ENCODE measurements around the gene LGR6.
"Not testable (repeated sequence)": the region's sequence is repeated elsewhere in the genome, so short reads cannot be mapped to it uniquely, and the experiment has no call there.

Gene LGR6

DNA sequence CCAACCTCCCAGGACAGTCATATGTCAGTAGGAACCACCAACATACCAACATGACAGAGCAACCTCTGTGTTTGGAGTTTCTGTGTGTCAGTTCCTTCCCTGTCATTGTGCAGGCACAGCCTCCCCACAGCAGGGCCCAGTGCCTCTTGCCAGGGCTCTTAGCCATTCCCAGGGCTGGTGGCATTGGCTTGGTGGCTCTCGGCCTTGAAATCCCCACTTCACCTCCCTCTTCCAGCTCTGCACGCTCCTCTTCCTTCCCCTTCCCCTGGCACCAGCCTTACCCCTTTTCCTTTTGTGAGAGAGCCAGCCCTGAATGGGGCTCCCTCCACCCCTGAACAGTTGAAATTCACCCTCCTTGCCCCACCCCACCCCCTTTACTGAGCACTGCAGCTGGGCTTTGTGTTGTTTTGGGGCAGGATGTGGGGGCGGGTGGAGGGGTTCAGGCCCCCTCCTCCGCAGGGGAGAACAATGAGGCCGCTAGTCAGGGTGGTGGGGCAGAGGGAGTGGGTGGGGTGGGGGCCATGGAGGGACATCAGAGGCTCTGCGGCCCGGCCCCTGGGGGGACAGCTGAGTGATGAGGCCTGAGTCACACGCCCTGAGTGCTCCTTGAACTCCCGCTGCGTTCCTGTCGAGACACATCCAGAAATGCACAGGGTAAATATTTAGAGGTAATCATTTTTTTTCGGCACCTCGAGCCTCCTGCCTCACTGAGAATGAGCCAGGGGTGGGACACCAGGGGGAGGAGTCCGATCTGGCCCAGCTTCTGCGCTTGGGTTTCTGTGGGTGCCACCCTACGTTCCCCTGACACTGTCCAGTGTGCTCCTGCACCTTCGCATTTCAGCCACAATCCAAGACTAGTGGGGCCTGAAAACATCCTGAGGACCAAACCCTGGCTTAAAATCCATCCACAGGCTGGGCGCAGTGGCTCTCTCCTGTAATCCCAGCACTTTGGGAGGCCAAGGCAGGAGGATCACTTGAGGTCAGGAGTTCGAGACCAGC is 28.6 kb downstream of the LGR6 start:
- no peak for DNase-seq

DNA sequence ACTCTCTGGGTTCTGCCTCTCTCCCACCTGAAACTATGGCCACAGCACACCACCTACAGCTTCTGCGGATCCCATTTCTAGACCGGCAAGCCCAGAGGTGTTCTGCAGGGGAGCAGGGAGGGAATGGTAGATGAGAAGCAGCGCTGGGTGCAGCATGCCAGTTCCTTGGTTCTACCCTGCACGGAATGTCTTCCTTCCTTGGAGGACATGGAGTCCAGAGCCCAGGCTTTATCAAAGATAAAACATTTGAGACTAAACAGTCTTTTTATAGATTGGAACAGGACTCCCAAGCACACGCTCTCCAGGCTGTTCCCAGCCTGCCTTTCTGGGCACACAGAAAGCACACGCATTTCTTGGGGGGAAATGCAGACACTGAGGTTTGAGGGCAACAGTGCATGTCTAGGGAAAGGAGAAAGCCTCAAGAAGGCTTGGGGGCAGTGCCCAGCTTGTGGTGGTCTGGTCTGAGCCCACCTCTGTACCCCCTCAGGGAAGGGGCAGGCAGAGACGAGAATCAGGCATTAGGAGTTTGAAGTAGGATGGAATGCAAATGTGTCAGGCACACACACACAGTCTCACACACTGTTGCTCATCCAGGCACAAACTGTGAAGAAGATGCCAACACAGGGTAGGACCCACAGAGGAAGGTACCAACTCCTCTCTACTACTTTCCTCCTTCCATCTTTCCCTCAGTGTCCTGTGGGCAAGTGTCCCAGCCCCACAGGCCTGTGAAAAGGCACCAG is 29.7 kb downstream of the LGR6 start:
- no peak for DNase-seq

DNA sequence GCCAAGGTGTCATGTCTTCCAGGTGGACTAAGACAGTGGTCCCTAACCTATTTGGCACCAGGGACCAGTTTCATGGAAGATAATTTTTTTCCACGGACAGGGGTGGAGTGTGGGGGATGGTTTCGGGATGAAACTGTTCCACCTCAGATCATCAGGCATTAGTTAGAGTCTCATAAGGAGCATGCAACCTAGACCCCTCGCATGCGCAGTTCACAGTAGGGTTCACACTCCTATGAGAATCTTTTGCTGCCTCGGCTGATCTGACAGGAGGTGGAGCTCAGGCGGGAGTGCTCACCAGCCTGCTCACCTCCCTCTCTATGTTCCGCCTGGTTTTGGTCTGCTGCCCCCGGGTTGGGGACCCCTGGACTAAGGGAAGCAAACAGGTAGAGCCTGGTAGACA is 30.9 kb downstream of the LGR6 start:
- DNase-seq = no peak

DNA sequence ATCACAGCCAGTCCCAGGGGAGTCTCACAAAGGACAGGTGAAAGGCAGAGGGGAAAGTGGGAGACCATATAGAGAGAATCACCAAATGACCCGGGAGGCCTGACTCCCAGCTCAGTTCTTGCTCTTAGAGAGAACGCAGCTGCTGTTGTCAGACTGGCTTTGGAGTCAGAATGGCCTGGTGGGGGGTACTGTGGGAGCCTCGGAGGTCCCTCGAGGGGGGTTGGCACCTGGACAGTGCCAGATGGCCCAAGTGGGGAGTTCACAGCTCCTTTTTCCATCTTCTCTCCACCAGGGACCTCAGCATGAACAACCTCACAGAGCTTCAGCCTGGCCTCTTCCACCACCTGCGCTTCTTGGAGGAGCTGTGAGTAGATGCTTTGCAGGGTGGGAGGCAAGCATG is 31.5 kb downstream of the LGR6 start:
- DNase-seq = no peak

DNA sequence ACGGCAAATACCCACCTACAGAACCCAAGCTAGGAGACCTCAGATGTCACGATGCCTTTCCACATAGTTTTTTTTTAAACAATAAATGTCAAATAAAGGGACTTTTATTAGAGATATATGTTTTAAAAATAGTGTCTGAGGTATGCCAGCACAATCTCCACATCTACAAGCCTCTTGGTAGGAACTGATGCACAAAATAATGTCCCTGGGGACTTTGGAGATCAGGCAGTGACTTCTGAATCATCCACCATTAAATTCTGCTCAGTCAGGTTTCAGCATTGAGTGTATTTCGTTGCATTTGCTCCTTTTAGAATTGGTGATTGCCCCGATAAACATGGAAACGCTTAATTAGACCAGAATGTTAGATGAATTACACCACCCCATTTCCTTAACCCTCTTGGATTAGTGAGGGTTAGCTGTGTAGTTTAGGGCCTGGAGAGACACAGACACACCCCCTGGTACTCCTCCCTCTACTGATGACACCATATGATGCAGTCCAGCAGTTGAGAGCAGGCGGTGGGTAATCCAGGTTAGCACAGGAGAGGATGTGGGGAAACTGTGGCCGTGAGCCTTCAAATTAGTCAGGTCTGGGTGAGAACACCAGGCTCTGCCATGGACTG is 33.6 kb downstream of the LGR6 start:
- no peak for DNase-seq

DNA sequence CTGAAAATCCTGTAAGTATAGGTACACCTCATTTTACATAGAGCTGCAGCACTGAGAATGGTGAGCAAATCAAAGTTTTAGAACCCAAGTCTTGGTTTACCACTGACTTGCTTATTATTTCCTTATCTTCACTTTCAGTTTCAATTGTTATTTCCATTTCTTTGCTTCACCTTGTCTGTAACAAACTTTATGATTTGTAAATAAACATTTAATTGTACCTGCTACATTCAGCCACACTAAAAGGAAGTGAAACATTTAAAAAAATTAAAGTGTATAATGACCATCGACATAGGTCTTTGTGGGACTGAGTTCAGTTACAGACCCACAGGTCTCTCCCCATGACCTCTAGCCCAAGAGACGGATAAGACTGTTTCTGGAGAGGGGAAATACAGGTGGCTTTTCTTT is 34.4 kb downstream of the LGR6 start:
- no peak for DNase-seq

DNA sequence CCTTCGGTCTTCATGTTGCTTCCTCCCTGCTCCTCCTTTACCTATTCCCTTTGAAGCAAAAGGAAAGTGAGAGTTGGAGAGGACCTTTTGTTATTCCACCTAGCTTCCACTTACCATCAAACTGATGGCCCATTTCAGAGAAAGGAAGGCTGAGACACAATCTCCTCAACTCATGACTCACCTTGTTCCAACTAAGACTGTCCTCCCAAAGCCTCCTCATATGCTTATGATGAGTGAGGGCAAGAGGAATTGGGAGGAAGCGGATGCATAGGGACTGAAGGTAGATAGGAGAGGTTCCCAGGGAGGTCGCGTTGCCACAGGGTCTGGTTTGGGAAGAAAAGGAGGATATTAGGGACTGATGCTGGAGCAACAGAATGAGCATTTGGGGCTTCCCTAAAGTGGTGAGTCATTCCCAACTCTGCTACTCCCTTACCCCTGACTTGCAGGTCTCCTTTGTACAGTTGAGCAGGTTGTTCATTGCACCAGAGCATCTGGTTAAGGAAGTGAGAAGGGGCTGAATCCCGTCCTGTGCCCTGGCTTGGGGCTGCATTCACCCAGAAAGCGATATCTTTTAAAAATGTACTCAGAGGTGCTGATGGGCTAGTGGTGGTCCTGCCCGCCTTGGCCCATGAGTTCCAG is 35.0 kb downstream of the LGR6 start:
- no peak for DNase-seq

DNA sequence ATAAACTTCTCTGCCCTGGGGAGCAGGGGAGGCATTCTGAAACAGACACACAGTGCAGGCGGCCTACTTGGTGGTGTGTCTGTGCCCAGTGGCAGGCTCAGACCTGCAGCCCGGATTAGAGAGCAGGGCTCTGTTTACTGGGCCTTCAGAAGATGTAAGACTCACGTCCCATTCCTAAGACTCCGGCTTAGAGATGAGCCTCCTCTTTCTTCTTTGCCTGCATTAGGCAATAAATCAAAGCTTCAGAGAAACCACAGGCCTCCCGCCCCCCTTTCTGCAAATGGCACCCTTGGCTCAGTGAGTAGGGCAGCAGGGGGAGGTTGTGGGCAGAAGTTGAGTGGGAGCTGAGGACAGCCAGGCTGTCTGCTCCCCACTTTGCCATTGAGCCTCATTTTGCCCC is 35.8 kb downstream of the LGR6 start:
- DNase-seq = no peak

DNA sequence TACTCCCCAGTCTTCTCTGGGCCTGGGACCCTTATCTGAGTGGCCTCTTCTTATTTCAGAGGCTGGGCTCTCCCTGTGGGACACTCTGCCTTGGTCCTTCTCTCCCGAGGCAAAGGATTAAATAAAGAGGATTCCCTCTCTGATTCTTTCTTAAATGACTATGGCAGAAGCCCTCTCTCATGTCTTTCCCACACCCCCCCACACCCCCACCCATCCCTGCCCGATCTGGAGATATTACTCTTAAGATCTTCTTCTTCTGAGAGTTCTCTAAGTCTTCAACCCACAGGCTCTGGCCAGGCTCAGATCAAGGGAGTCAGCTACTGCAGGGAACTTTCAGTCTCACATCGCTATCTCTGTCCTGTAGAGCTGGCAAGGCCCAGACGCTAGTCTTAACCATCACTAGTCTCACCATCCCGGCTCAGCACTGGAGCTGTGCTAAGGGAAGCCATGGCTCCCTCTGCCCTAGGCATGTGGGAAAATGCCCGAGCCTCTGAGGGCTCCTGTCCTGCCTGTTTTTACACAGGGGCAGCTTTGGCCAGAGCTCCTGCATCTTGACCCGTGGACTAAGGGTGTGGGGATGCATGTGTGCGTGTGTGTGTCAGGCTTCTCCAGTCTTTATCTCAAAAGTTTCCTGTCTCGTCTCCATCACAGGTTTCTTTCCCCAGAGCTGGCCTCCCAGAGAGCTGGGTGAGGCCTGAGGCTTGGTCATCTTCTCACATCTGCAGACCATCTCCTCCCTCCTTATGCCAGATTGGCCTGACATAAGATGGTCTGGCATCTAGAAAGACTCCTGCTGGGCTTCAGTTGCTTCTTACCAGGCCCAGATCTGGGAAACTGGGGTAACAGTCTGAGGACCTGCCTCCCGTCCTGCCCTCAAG is 36.7 kb downstream of the LGR6 start:
- peak; percentile 23 for DNase-seq

DNA sequence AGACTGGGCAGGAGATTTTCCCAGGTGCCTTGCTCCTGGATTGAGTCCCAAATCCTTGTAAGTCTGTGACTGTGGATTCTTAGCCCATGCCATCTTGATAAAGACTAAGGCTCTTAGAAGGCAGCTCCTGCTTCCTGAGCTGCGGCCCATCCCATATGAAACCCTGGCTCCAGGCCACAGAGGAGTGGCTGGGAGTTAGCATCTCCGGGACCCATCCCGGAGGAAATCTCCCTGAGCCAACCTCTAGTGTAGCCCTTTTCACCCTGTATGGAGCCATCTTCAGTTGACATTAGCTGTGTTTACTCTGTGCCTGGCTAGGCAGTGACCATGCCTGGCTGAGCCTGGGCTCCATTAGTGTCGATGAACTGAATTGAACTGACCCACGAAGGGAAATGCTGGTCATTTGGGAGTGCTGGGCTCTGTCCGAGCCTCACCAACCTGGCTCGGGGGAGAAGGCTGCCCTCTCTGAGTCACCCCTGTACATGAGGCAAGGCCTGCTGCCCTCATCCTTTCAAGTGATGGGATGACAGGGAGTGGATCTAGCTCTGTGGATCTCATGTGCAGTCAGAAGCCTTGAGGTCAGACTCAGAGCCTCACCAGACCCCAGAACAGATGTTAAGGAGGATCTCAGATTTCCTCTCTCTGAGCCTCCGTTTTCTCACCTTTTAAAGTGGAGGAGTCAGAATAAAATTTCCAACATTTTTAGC is 37.5 kb downstream of the LGR6 start:
- DNase-seq = peak; percentile 66

DNA sequence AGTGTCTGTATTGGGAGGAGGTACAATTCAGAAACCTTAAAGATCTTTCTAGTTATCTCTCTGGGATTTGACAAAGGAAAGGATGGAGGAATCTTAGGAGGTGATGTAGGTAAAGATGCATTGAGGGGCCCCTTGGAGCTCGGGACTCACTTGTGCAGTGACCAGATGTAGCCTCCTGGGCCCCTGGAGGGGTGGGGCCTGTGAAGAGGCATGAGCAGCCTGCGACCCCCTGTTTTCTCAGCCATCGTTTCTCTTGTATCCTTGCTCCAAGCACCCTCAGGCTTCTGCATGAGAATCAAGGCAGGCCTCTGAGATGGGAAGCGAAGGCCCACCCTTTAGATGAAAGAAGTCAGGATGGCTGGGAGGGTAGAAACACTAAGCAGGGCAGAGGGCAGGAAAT is 39.6 kb downstream of the LGR6 start:
- no peak for DNase-seq

DNA sequence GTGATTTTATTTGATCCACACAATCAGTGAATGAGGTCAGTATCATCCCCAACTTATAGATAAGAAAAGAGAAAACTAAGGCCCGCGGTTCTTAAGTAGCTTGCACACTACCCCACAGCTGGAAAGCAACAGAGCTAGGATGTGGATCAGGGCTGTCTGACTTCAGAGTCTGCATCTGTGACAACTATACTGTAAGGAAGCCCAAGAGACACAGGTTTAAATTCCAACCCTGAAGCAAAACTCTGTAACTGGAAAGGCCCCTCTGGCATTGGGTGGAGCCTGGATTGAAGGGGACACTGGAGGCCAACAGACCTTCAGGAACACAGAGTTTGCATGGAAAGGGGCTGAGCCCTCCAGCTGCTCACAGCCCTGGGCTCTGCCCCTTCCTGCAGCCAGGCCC is 40.2 kb downstream of the LGR6 start:
- DNase-seq = no peak

DNA sequence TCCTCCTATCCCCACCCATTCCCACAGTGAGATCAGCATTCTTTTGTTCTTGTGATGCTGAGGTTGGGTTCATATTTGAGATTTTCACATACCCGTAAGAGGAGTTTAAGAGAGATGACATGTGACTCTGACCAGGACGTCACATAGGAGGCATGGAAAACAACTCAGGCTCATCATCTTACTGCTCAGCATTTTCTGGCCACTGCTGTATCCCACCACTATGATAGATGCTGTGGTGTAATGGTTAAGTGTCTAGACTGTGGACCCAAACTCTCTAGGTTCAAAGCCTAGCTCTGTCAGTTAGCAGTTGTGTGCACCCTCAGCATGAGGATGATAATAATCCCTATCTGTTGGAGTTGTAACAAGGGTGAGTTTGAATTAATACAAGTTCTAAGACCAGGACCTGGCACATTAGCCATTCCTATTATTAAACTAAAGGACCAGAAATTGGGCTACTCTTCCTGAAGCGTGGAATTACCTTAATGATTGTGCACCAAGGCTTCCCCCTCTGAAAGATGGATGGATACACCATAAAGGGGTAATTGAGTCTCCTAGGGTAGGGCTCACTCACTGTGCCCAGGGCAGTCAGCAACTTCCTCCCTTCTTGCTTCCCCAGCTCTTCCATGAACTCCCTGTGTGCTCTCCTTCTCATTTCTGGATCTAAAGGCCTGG is 40.9 kb downstream of the LGR6 start:
- DNase-seq = no peak

DNA sequence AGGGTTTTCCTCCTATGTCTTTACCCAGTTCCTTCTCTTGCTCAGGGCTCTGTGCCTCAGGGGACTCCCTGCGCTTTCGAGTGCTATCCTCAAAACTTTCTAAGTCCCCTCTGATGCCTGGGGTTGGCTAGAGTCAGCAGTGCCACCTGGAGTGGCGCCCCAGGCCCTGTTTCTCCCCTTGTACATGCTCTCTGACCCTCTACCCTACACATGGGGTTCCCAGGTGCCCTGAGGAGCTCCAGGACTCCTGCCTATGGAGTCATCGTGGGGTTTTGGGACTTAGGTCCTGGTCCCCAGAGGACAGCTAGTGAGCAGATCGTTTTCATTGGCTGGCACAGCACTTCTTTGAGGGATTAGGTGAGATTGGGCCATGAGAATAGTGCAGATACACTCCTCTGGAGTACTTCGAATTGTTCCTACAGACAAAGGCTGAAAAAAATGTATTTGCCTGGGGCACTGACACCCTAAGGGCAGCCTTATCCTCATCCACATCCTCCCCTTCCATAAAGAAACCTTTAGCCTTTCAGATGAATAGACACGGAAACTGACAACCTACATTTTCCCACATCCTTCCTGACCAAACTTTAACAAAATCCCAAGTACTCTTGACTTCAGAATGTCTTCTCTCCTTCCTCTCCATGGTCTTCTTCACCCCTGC is 41.5 kb downstream of the LGR6 start:
- peak; percentile 51 for DNase-seq

DNA sequence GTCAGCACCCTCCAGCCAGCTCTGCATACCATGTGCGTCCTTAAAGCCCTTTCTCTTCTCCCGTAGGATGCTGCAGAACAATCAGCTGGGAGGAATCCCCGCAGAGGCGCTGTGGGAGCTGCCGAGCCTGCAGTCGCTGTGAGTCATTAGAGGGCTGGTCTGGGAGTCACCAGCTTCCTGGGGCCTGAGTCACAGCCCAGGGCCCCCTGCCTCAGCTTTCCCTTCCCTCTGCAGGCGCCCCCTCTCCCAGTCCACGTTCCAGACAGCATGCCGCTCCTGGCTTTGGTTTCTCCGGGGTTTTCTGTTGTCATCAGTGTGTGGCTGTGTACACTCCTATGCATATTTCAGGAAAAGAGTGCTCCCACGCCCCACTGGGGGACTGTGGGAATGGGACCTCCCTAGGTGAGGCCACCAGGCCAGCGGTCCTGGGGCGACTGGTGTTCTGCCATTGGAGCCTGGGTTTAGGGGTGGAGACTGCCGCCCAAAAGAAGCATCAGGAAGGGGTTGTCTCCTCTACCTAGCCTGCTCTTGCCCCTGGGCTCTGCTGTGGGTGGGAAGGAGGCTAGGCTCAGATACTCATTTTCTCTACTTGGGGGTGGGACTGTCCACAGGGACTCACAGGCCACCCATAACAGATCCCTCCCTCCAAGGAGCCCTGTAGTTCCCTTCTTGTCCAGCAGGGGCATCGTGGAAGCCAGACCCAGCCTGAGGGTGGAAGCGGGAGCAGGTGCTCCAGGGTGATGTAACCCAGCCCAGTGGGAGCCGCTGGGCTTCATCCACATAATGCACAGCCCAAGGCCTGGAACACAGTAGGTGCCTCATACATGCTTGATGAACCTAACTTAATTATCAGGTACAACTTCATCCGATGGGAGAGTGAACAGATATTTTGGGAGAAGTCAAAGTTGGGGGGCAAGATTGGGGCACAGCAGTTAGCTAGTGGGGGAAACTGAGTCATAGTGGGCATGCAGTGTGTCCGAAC is 42.5 kb downstream of the LGR6 start:
- peak; percentile 98 for DNase-seq

DNA sequence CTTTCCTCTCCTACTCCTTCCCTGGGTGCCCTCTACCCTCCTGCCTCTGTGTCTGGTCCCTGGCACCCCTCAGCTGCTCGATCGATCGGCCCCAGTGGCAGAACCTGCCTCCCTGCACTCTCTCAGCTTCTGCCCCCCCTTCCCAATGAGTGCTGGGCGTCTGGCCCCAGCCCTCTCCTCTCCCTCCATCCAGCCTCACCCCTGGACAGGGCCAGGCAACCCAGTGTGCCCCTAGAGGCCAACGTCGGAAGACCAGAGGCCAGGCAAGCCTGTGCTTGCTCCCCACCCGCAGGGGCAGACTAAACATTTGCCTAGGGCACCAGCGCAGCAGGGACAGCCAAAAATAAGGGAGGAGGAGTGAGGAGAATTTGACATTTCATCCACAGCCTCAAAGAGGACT is 43.5 kb downstream of the LGR6 start:
- DNase-seq = peak; percentile 50

DNA sequence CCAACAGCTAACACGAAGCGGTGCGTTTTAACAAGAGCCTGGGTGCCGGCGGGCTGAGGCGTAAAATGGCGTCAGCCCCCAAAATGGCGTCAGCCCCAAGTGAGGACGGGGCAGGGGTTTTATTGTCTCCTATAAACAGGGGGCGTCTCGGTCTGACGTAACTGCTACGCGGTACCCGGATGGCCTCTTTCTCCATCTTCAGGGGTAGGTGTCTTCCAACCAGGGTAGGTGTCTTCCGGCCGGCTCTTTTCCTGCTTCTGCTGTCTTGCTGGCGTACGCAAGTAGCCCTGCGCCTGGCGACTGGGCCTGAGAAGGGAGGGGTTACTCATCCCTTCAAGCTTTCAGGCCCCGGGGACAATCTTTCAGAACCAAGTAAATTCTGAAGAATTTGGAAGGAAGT is 45.3 kb downstream of the LGR6 start:
- DNase-seq = no peak

DNA sequence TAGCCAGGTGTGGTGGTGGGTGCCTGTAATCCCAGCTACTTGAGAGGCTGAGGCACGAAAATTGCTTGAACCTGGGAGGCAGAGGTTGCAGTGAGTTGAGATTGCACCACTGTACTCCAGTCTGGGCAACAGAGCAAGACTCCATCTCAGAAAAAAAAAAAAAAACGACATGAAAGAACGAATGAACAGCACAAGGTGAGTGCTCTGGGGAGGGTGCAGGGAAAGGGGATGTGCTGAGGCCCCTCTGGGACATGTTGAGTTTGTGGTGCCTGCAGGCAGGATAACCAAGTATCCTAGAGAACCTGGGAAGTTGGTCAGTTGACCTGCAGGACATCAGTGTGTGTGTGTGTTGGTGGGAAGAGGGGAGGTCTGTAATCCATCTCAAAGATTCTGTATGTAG is 46.6 kb downstream of the LGR6 start:
- DNase-seq = not testable (repeated sequence)

DNA sequence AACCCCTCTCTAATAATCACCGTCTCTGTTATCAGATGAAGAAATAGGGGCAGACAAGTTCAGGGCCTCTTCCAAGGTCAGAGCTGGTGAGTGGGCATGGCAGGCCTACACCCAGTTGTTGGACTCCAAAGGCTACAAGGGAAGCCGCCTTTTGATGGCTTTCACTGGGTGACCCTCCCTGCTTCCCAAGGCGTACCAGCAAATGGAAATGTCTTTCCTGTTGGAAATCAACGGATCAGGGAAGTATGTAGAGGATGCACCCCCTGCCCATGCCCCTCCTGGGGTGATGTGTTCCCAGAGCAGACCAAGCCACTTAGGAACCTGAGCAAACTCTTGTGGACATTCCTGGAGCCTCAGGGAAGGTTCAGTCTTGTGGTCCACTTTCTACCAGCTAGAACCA is 47.4 kb downstream of the LGR6 start:
- DNase-seq = no peak

All from NCI-H226 (cell line).